Heart right ventricle (tissue), 16 donors: ENCODE results near the gene NENF. TPM values are rescaled to one million over a fixed set of nuclear protein-coding genes. Genes with fewer than 3 reads are reported as not detected.

Source experiments
- ATAC-seq, 8 donors: fragments of 200-7000 bp; cut with Tn5 transposase; one replicate each; pipeline ENCODE4 v1.9.1; 2020; ENCODE audit warnings: mild to moderate bottlenecking in 8 of 8, moderate library complexity in 8 of 8, moderate number of reproducible peaks in 1 of 8
- DNase-seq, 2 donors: peaks; one replicate each; pipeline ENCODE4 v3.0.0-alpha.2; 2020
- H3K27ac ChIP-seq, 10 donors: fragments of 200-600 bp; sonication (generic) in 2 of 10; one replicate each; pipeline versions ENCODE4 v1.5.0 to v1.8.0; 2020 to 2022; ENCODE audit warnings: mild to moderate bottlenecking in 3 of 10
- H3K27me3 ChIP-seq, 7 donors: fragments of 200-600 bp; one replicate each; pipeline ENCODE4 v1.8.0; 2021 to 2022; ENCODE audit warnings: mild to moderate bottlenecking in 2 of 7
- H3K36me3 ChIP-seq, 9 donors: fragments of 200-600 bp; sonication (generic) in 1 of 9; one replicate each; pipeline versions ENCODE4 v1.5.0 to v1.8.0; 2020 to 2022; ENCODE audit warnings: mild to moderate bottlenecking in 2 of 9
- H3K4me1 ChIP-seq, 9 donors: fragments of 200-600 bp; sonication (generic) in 1 of 9; one replicate each; pipeline versions ENCODE4 v1.5.0 to v1.8.0; 2020 to 2022; ENCODE audit warnings: mild to moderate bottlenecking in 4 of 9
- H3K4me3 ChIP-seq, 10 donors: fragments of 200-600 bp; sonication (generic) in 2 of 10; one replicate each; pipeline versions ENCODE4 v1.5.0 to v1.8.0; 2020 to 2022; ENCODE audit warnings: mild to moderate bottlenecking in 7 of 10, moderate library complexity in 2 of 10
- H3K9me3 ChIP-seq, 11 donors: fragments of 200-600 bp in 10 of 11; sonication (generic) in 2 of 11; one replicate each; pipeline versions ENCODE4 v1.5.0 to v1.8.0; 2013 to 2022; ENCODE audit warnings: mild to moderate bottlenecking in 2 of 11, control low read depth in 1 of 11, moderate library complexity in 1 of 11
- CTCF ChIP-seq, 9 donors: fragments of 200-600 bp; sonication (generic) in 2 of 9; IDR thresholded peaks; one replicate each; pipeline versions ENCODE4 v1.5.0 to v1.8.0; 2021 to 2022; ENCODE audit warnings: antibody characterized with exemption in 9 of 9, mild to moderate bottlenecking in 5 of 9, moderate library complexity in 1 of 9
- WGBS, 2 donors: extraction: QIAGEN DNeasy Blood & Tissue Kit; methylation state at CpG; one replicate each; pipeline ENCODE4 v1.1.7; 2013; ENCODE audit warnings: inconsistent platforms in 1 of 2; 5-methylcytosine and 5-hydroxymethylcytosine counted together
- intact Hi-C, 10 donors: fragments of 100-400 bp; cut with DNase I; formaldehyde crosslinking; loops; one replicate each; pipeline versions ENCODE4 v1.11.1 to v1.14.2; 2022
- polyA plus RNA-seq, 2 donors: library from polyadenylated mRNA; stranded (reverse); fragments of 200-250 nt; gene quantifications; one replicate each; pipeline ENCODE4 v1.2.3, GENCODE V29; 2013
- total RNA-seq, 10 donors: library from RNA; stranded (reverse); fragmentation: NEBNext Ultra II Directional in 3 of 10; extraction: Animal tissue kit (Norgen Biotek cat#: 25700) in 3 of 10; gene quantifications; one replicate each; pipeline versions ENCODE4 v1.2.1 to v1.2.4, GENCODE V29; 2021 to 2023
- donor health status: Arrhythmogenic right ventricular cardiomyopathy.
- donor health status: ischemic (EF 13 %, LVEDD 7.1; RV severe dilation, severe dysfunction).
- donor health status: healthy with polysubstance abuse.
- donor health status: DM: no; HTN: yes; CAD: no.
- donor health status: DM: no; HTN: no; CAD: no.
- donor health status: ischemic (EF 25% LVEDD 6.9; RV normal size, moderate dysfunction).
- donor health status: ischemic (EF 25% LVEDD 5.7; RV mildly dilated, moderate dysfunction).
- donor health status: healthy.
- donor health status: DM: yes; HTN: yes; CAD: no.
- donor health status: Ischemic cardiomyopathy.
- donor health status: ischemic (EF 35%, LVEDD 5.7; RV mildly dilated, moderate dysfunction).
- donor health status: nonischemic (EF 11% LVEDD 7.7; RV severe dilation, severe dysfunction).
- donor health status: DM: yes; HTN: yes; CAD: no.
- donor health status: PGD.
- donor health status: ischemic (EF 29% LVEDD 5.4; RV normal size, mild dysfunction).
- donor health status: nonischemic (EF 23%, LVEDD 6.1; RV moderate dilation, normal function).

NENF gene
- total and polyA plus RNA-seq, 12 donors: 91.8 to 241 (median 115) TPM

GRCh38 chr1:212402666-212403321 lies 29.9 kb upstream of the NENF start:
- intact Hi-C loops: no loop called here
- H3K9me3 ChIP-seq: peaks cover 0 to 6% (median under 1%) of the 10 kb centered on the region in 11 donors
- peaks cover 0 to 15% (median 0%) of the 10 kb centered on the region in 9 donors for H3K4me1 ChIP-seq
- WGBS, 2 donors: 90 to 92% methylated on average over 7 of the region's 7 CpGs
- TF ChIP-seq CTCF (IDR thresholded peaks at IDR 0.05): no peak
- DNase-seq: no peak
- H3K27me3 ChIP-seq: no peaks in the 10 kb centered on the region
- no peak for ATAC-seq
- H3K36me3 ChIP-seq: peaks cover 0 to 37% (median 6%) of the 10 kb centered on the region in 9 donors
- no peak overlapping the region for H3K4me3 ChIP-seq
- no peak overlapping the region for H3K27ac ChIP-seq

GRCh38 chr1:212410231-212410820 lies 22.4 kb upstream of the NENF start:
- Histone ChIP-seq H3K4me3 (no peak overlapping the region), H3K27me3 (no peaks in the 10 kb centered on the region), H3K27ac (peak overlapping the region in 1 of 10 donors; percentile 36), H3K9me3 (peaks cover 0 to 5% (median 0%) of the 10 kb centered on the region in 11 donors), H3K36me3 (peaks cover 0 to 62% (median 15%) of the 10 kb centered on the region in 9 donors), H3K4me1 (peaks cover 0 to 44% (median 7%) of the 10 kb centered on the region in 9 donors)
- 96 to 99% methylated on average over 8 of the region's 8 CpGs for WGBS, 2 donors
- DNase-seq (no peak), ATAC-seq (no peak)
- intact Hi-C loops: loop anchor here in 1 of 10 donors (5.0 kb wide), 1 partner anchor 1552 kb away; no protein-coding TSS in a partner anchor
- TF ChIP-seq CTCF (IDR thresholded peaks at IDR 0.05): no peak

GRCh38 chr1:212412374-212412773 lies 20.3 kb upstream of the NENF start:
- no peak for TF ChIP-seq CTCF (IDR thresholded peaks at IDR 0.05)
- 90 to 92% methylated on average over 3 of the region's 3 CpGs for WGBS, 2 donors

GRCh38 chr1:212413902-212414327 lies 18.8 kb upstream of the NENF start:
- peak overlapping the region in 4 of 10 donors; percentile 37 to 81 (median 40) for H3K27ac ChIP-seq
- peaks cover 0 to 27% (median 11%) of the 10 kb centered on the region in 9 donors for H3K36me3 ChIP-seq
- WGBS, 2 donors: 17 to 23% methylated on average over 21 of the region's 21 CpGs
- no peak for TF ChIP-seq CTCF (IDR thresholded peaks at IDR 0.05)
- intact Hi-C loops: loop anchor here in 3 of 10 donors (1.0 to 5.0 kb wide), 3 partner anchors 19 to 1548 kb away; partner anchors contain the start of genes DTL (in 1 of the 3), INTS7 (in 1 of the 3) and NENF (in 1 of the 3)
- no peaks in the 10 kb centered on the region for H3K9me3 ChIP-seq
- ATAC-seq (peak in 3 of 8 donors; percentile 45 to 61 (median 50)), DNase-seq (no peak)
- H3K4me1 ChIP-seq: peaks cover 0 to 50% (median 7%) of the 10 kb centered on the region in 9 donors
- H3K27me3 ChIP-seq: no peaks in the 10 kb centered on the region
- peak overlapping the region; percentile 70 to 96 (median 86) for H3K4me3 ChIP-seq

More at GRCh38 chr1:212412374-212412773, 20.3 kb upstream of the NENF start:
- Histone ChIP-seq H3K4me1 (peaks cover 0 to 50% (median 7%) of the 10 kb centered on the region in 9 donors), H3K27ac (no peak overlapping the region), H3K36me3 (peaks cover 0 to 42% (median 11%) of the 10 kb centered on the region in 9 donors), H3K9me3 (peaks cover 0 to under 1% (median 0%) of the 10 kb centered on the region in 11 donors), H3K27me3 (no peaks in the 10 kb centered on the region), H3K4me3 (no peak overlapping the region)
- ATAC-seq (no peak), DNase-seq (no peak)
- intact Hi-C loops: loop anchor here in 1 of 10 donors (5.0 kb wide), 1 partner anchor 1550 kb away; no protein-coding TSS in a partner anchor
